ENCODE results near the gene SLC22A23. TPM values are rescaled to one million over a fixed set of nuclear protein-coding genes. Genes with fewer than 3 reads are reported as not detected.
"Not testable (repeated sequence)": the region's sequence is repeated elsewhere in the genome, so short reads cannot be mapped to it uniquely, and the experiment has no call there.

The SLC22A23 gene
- total RNA-seq, 2 experiments from 2014 or later, result 1.3 TPM

- Mint-ChIP-seq H3K9me3 (peaks cover 3% of the 10 kb centered on the region), H3K4me3 (peak within 1 kb of the TSS; percentile 88), H3K4me1 (peaks cover 39% of the 10 kb centered on the region), H3K27me3 (peaks cover 20% of the 10 kb centered on the region), H3K27ac (peak within 1 kb of the TSS; percentile 94), H3K36me3 (ENCODE audit: low read depth) (peaks cover 17% of the 10 kb centered on the region)
- peak; percentile 93 for DNase-seq
- ChIA-PET POLR2A (interaction anchor here (0.6 kb wide), 1 partner anchor 139 kb away, joined by 3 read pairs; no protein-coding TSS in a partner anchor), CTCF (interaction anchor here (1.1 to 1.6 kb wide), 4 partner anchors 8 to 272 kb away, joined by 3 to 5 read pairs (median 4); partner anchors contain the start of gene NQO2)
These were observed 197.9 kb downstream of the SLC22A23 start, which contains the start of gene PSMG4 for GRCh38 chr6:3258720-3259490. TSS of gene PSMG4 (plus strand) at chr6:3258947. CDS start at chr6:3259023, 76 bp downstream.

DNA sequence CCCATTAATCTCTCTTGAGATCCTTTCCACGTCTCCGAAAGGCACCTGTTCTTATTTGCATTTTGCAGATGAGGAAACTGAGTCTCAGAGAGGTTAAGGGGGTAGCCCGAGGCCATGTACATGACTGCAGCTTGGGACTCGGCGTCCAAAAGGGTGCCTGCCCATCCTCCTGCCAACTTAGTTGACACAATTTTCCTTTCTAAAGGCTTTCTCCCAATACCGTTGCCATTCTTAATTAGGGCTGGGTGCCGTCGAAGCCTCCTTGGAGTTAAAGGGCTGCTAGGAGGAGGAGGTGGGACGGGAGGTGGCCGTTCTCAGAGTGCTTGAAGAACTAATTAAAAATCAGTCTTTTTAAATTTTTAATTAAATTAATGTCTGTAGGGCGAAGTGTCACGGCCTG is 198.6 kb downstream of the SLC22A23 start:
- CTCF ChIA-PET, result interaction anchor here (1.5 to 1.7 kb wide), 2 partner anchors 12 to 22 kb away, joined by 4 read pairs; no protein-coding TSS in a partner anchor
- POLR2A ChIA-PET, result interaction anchor here (0.6 kb wide), 1 partner anchor 139 kb away, joined by 3 read pairs; no protein-coding TSS in a partner anchor
- no peak overlapping the region for H3K27ac Mint-ChIP-seq

DNA sequence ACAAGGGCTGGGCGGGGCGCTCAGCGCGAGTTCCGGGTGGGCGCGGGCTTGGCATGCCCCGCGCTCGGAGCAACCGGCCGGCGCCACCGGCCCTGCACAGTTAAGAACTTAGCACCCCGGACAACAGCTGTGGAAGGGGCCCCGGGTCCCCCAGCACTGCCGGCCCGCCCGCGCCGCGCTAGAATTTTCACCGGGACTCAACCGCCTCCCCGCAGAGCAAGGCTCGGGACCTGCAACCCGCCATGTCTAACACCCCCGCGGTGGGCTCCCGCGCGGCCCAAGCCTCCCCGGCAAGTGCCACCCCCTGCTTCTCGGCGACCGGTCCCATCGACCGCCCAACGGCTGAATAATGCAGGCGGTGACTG is 203.3 kb downstream of the SLC22A23 start:
- POLR2A ChIA-PET, result no interaction called here
- DNase-seq, result no peak
- H3K36me3 Mint-ChIP-seq (ENCODE audit: low read depth), result peaks cover 1% of the 10 kb centered on the region
- no peak overlapping the region for H3K27ac Mint-ChIP-seq
- H3K27me3 Mint-ChIP-seq, result peaks cover 34% of the 10 kb centered on the region
- CTCF ChIA-PET, result interaction anchor here (1.1 to 3.5 kb wide), 2 partner anchors 9 to 805 kb away, joined by 3 to 27 read pairs; no protein-coding TSS in a partner anchor
- no peak overlapping the region for H3K4me3 Mint-ChIP-seq
- peaks cover 3% of the 10 kb centered on the region for H3K9me3 Mint-ChIP-seq
- H3K4me1 Mint-ChIP-seq, result peaks cover 10% of the 10 kb centered on the region

More for the DNA sequence above, 198.6 kb downstream of the SLC22A23 start:
- Mint-ChIP-seq H3K27me3 (peaks cover 20% of the 10 kb centered on the region), H3K4me3 (peak overlapping the region; percentile 66), H3K4me1 (peaks cover 34% of the 10 kb centered on the region), H3K9me3 (peaks cover 3% of the 10 kb centered on the region), H3K36me3 (ENCODE audit: low read depth) (peaks cover 13% of the 10 kb centered on the region)
- DNase-seq, result no peak

GRCh38 chr6:3252861-3253596 is 203.8 kb downstream of the SLC22A23 start:
- Mint-ChIP-seq H3K4me1 (peaks cover 10% of the 10 kb centered on the region), H3K27me3 (peaks cover 39% of the 10 kb centered on the region), H3K27ac (no peak overlapping the region), H3K4me3 (no peak overlapping the region), H3K9me3 (peaks cover 3% of the 10 kb centered on the region), H3K36me3 (ENCODE audit: low read depth) (peaks cover 1% of the 10 kb centered on the region)
- ChIA-PET CTCF (interaction anchor here (0.6 to 3.5 kb wide), 5 partner anchors 9 to 248 kb away, joined by 3 to 27 read pairs (median 3); no protein-coding TSS in a partner anchor), POLR2A (no interaction called here)
- DNase-seq, result no peak

DNA sequence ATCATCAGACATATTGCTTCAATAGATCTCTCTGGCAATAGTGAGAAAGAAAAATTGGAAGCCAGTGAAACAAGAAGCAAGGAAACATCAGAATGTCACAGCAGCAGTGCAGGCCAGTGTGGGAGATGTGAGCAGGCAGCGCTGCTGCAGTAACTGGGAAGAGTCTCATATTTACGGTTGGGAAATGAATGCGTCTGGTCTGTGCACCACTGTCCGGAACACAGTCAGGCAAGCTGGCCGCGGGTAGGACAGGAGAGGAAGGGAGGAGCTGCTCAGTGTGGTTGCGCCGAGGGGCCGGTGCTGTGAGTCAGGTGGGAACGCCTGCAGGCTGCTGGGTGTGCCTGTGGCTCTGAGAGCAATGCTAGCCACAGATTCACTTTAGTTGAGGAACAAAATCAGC is 204.5 kb downstream of the SLC22A23 start:
- no peak for DNase-seq
- Mint-ChIP-seq H3K36me3 (ENCODE audit: low read depth) (peaks cover 1% of the 10 kb centered on the region), H3K27me3 (peaks cover 42% of the 10 kb centered on the region), H3K9me3 (peaks cover 3% of the 10 kb centered on the region), H3K4me1 (peaks cover 10% of the 10 kb centered on the region), H3K4me3 (no peak overlapping the region), H3K27ac (no peak overlapping the region)
- ChIA-PET CTCF (interaction anchor here (0.8 to 3.5 kb wide), 10 partner anchors 9 to 248 kb away, joined by 3 to 27 read pairs (median 4); partner anchors contain the start of gene TUBB2A), POLR2A (interaction anchor here (0.7 kb wide), 1 partner anchor 19 kb away, joined by 3 read pairs; no protein-coding TSS in a partner anchor)

DNA sequence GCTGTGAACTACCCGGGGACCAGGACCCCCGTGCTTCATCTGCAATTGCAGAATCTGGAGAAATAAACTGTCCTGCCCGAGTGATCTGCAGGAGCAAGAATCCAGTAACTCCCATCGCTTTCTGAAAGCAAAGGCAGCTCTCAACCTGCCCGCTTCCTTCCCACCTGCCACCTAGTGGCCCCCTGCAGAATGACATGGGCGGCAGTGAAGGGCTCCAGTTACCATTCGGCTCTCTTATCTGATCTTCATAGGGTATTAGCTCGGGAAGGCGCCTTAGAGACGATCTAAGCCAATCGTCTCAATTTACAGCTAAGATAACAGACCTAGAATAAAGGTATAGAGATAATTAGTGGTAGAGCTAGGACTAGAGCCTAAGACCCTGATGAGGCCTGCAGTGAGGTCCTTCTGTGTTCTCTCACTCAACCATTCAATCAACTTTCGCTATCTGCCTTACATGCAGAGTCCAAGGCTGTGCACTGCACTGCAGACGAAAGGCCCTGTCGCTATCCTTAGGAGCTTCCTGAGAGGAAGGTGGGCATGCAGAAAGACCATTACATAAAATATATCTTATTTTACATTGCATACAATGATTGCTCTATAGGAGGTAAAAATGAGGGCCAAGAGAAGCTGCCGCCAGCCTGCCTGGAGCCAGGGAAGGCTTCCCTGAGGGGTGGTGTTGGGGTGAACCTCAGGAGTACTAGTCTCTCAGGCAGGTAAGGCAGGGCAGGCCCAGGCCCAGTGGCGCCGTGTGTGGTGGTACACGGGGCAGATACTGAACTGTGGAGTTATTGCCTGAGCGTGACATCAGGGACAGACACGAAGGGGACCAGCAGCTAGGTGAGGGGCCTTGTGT is 205.2 kb downstream of the SLC22A23 start:
- H3K4me3 Mint-ChIP-seq, result peak overlapping the region; percentile 15
- H3K4me1 Mint-ChIP-seq, result peaks cover 10% of the 10 kb centered on the region
- ChIA-PET POLR2A (interaction anchor here (0.7 kb wide), 1 partner anchor 20 kb away, joined by 3 read pairs; no protein-coding TSS in a partner anchor), CTCF (interaction anchor here (0.5 to 3.5 kb wide), 23 partner anchors 8 to 551 kb away, joined by 3 to 27 read pairs (median 4); partner anchors contain the start of gene TUBB2A)
- peaks cover 1% of the 10 kb centered on the region for H3K36me3 Mint-ChIP-seq (ENCODE audit: low read depth)
- no peak overlapping the region for H3K27ac Mint-ChIP-seq
- H3K9me3 Mint-ChIP-seq, result peaks cover 3% of the 10 kb centered on the region
- peaks cover 41% of the 10 kb centered on the region for H3K27me3 Mint-ChIP-seq
- peak; percentile 82 for DNase-seq

GRCh38 chr6:3250231-3250675 is 206.6 kb downstream of the SLC22A23 start:
- POLR2A ChIA-PET, result no interaction called here
- Mint-ChIP-seq H3K36me3 (ENCODE audit: low read depth) (peaks cover 1% of the 10 kb centered on the region), H3K4me3 (no peak overlapping the region), H3K27ac (no peak overlapping the region), H3K9me3 (peaks cover 3% of the 10 kb centered on the region), H3K4me1 (peaks cover 10% of the 10 kb centered on the region), H3K27me3 (peaks cover 43% of the 10 kb centered on the region)
- CTCF ChIA-PET, result interaction anchor here (0.7 to 3.5 kb wide), 7 partner anchors 9 to 123 kb away, joined by 4 to 27 read pairs (median 5); partner anchors contain the start of gene TUBB2A
- DNase-seq, result no peak

- peaks cover 3% of the 10 kb centered on the region for H3K9me3 Mint-ChIP-seq
- H3K36me3 Mint-ChIP-seq (ENCODE audit: low read depth), result peaks cover 1% of the 10 kb centered on the region
- ChIA-PET CTCF (interaction anchor here (0.7 to 3.0 kb wide), 3 partner anchors 26 to 122 kb away, joined by 3 to 17 read pairs (median 4); partner anchors contain the start of gene TUBB2A), POLR2A (no interaction called here)
- H3K27me3 Mint-ChIP-seq, result peaks cover 41% of the 10 kb centered on the region
- DNase-seq, result no peak
- no peak overlapping the region for H3K4me3 Mint-ChIP-seq
- H3K4me1 Mint-ChIP-seq, result peaks cover 10% of the 10 kb centered on the region
- H3K27ac Mint-ChIP-seq, result no peak overlapping the region
These were observed 207.0 kb downstream of the SLC22A23 start for GRCh38 chr6:3249821-3250220.

GRCh38 chr6:3247255-3248146 is 209.3 kb downstream of the SLC22A23 start:
- DNase-seq, result no peak
- POLR2A ChIA-PET, result no interaction called here
- no peaks in the 10 kb centered on the region for H3K9me3 Mint-ChIP-seq
- peaks cover 10% of the 10 kb centered on the region for H3K4me1 Mint-ChIP-seq
- no peak overlapping the region for H3K4me3 Mint-ChIP-seq
- H3K36me3 Mint-ChIP-seq (ENCODE audit: low read depth), result no peaks in the 10 kb centered on the region
- H3K27ac Mint-ChIP-seq, result no peak overlapping the region
- H3K27me3 Mint-ChIP-seq, result peaks cover 44% of the 10 kb centered on the region
- CTCF ChIA-PET, result interaction anchor here (1.0 to 1.8 kb wide), 3 partner anchors 10 to 121 kb away, joined by 3 to 5 read pairs (median 4); no protein-coding TSS in a partner anchor

- Mint-ChIP-seq H3K27me3 (peaks cover 43% of the 10 kb centered on the region), H3K27ac (no peak overlapping the region), H3K4me1 (no peaks in the 10 kb centered on the region), H3K36me3 (ENCODE audit: low read depth) (no peaks in the 10 kb centered on the region), H3K9me3 (no peaks in the 10 kb centered on the region), H3K4me3 (no peak overlapping the region)
- ChIA-PET POLR2A (no interaction called here), CTCF (interaction anchor here (0.7 kb wide), 1 partner anchor 16 kb away, joined by 4 read pairs; no protein-coding TSS in a partner anchor)
- no peak for DNase-seq
These were observed 211.6 kb downstream of the SLC22A23 start for GRCh38 chr6:3245216-3245615.

- H3K4me1 Mint-ChIP-seq; DNase-seq; H3K4me3 Mint-ChIP-seq; POLR2A ChIA-PET; H3K36me3 Mint-ChIP-seq (ENCODE audit: low read depth); H3K9me3 Mint-ChIP-seq; H3K27ac Mint-ChIP-seq: not testable (repeated sequence)
- peaks cover 43% of the 10 kb centered on the region for H3K27me3 Mint-ChIP-seq
- CTCF ChIA-PET, result interaction anchor here (0.7 kb wide), 1 partner anchor 15 kb away, joined by 4 read pairs; no protein-coding TSS in a partner anchor
These were observed 212.1 kb downstream of the SLC22A23 start for GRCh38 chr6:3244832-3245161.

Measured in activated CD4-positive, alpha-beta T cell treated with anti-CD3 and anti-CD28 coated beads, Interleukin-2, amount 10 ng/mL, durations not matched to agents 7 days and 5 days (primary cell).